GM12878 (cell line): ENCODE results near the gene ECM2. TPM values are rescaled to one million over a fixed set of nuclear protein-coding genes. Genes with fewer than 3 reads are reported as not detected.

Source experiments
- ATAC-seq: fragments of 200-7000 bp; cut with Tn5 transposase; 3 replicates; pipeline ENCODE4 v1.9.1; 2020; ENCODE audit warnings: mild to moderate bottlenecking, moderate library complexity
- BruUV-seq: library from RNA; stranded (reverse); fragments of 400-500 nt; replicated peaks from 2 replicates; lab custom pipeline; 2021; lab: Mats Ljungman, UMichigan
- CTCF ChIA-PET: fragments of 300-600 bp; sonication (Branson Sonifier 250); formaldehyde crosslinking; extraction: SDS; loops from one replicate; lab custom pipeline; 2021; ENCODE audit warnings: inconsistent platforms; lab: Yijun Ruan, JAX
- POLR2A ChIA-PET: fragments of 350-600 bp; formaldehyde crosslinking; extraction: SDS; loops from one replicate; lab custom pipeline; 2021; ENCODE audit warnings: inconsistent platforms; lab: Charles Lee
- RAD21 ChIA-PET: fragments of 300-600 bp; sonication (Branson Sonifier 250); formaldehyde crosslinking; loops from one replicate; lab custom pipeline; 2023; ENCODE audit warnings: antibody characterized with exemption; ENCODE audit not compliant: unreplicated experiment; lab: Charles Lee
- SMC1A ChIA-PET: fragments of 300-600 bp; sonication (Branson Sonifier 250); formaldehyde crosslinking; loops from one replicate; lab custom pipeline; 2023; ENCODE audit not compliant: unreplicated experiment, uncharacterized antibody; lab: Charles Lee
- DNase-seq: peaks from one replicate; pipeline ENCODE4 v3.0.0-alpha.2; 2011; ENCODE audit warnings: low read depth, low spot score
- FAIRE-seq: peaks from 3 replicates; lab custom pipeline; 2011; peaks lifted over from hg19 to GRCh38; lab: Jason Lieb, UNC
- H2AFZ ChIP-seq: 2 replicates; pipeline ENCODE4 v1.6.0; 2011; ENCODE audit warnings: low read depth, low read length, control low read depth; ENCODE audit not compliant: control insufficient read depth
- H3K27ac ChIP-seq: 2 replicates; pipeline ENCODE4 v1.5.1; 2011; ENCODE audit warnings: control low read depth; ENCODE audit not compliant: control insufficient read depth, insufficient read depth
- H3K27me3 ChIP-seq, 2 experiments: replicated peaks in 1 of 2; 2 replicates each; pipeline versions ENCODE4 v1.6.0 to v1.6.1; 2011; ENCODE audit warnings: low read length in 1 of 2; ENCODE audit not compliant: control insufficient read depth in 2 of 2, insufficient read depth in 2 of 2
- H3K36me3 ChIP-seq, 2 experiments: 2 replicates each; pipeline ENCODE4 v1.5.1; 2011; ENCODE audit warnings: low read length in 1 of 2; ENCODE audit not compliant: control insufficient read depth in 2 of 2, insufficient read depth in 2 of 2
- H3K4me1 ChIP-seq: 2 replicates; pipeline ENCODE4 v1.6.1; 2011; ENCODE audit warnings: mild to moderate bottlenecking, low read length, moderate library complexity, mixed read lengths; ENCODE audit not compliant: control insufficient read depth, insufficient read depth
- H3K4me2 ChIP-seq: 2 replicates; pipeline ENCODE4 v1.6.0; 2011; ENCODE audit warnings: control low read depth; ENCODE audit not compliant: control insufficient read depth, insufficient read depth
- H3K4me3 ChIP-seq: fragments of 200-600 bp; sonication (generic); 2 replicates; pipeline ENCODE4 v1.5.1; 2016
- H3K79me2 ChIP-seq: 2 replicates; pipeline ENCODE4 v1.6.0; 2011; ENCODE audit warnings: low read length; ENCODE audit not compliant: control insufficient read depth, insufficient read depth
- H3K9ac ChIP-seq: 2 replicates; pipeline ENCODE4 v1.8.0; 2011; ENCODE audit warnings: low read length, control low read depth, mixed read lengths; ENCODE audit not compliant: control insufficient read depth, insufficient read depth
- H3K9me3 ChIP-seq: replicated peaks from 3 replicates; pipeline ENCODE4 v1.5.1; 2011; ENCODE audit warnings: mild to moderate bottlenecking, low read length; ENCODE audit not compliant: control insufficient read depth, insufficient read depth
- H4K20me1 ChIP-seq: 2 replicates; pipeline ENCODE4 v1.6.0; 2011; ENCODE audit not compliant: control insufficient read depth, insufficient read depth
- CHD1 ChIP-seq: IDR thresholded peaks from 2 replicates; pipeline ENCODE4 v1.6.1; 2012; ENCODE audit warnings: low read depth, low read length, improper control_type of control experiment
- DPF2 ChIP-seq: fragments of 450-650 bp; IDR thresholded peaks from 2 replicates; pipeline ENCODE4 v1.6.1; 2017; ENCODE audit warnings: mild to moderate bottlenecking
- HDGF ChIP-seq: fragments of 450-650 bp; IDR thresholded peaks from 2 replicates; pipeline ENCODE4 v1.6.1; 2016; ENCODE audit warnings: antibody characterized with exemption
- JUNB ChIP-seq: IDR thresholded peaks from 2 replicates; pipeline ENCODE4 v1.6.1; 2016; ENCODE audit warnings: antibody characterized with exemption, mild to moderate bottlenecking
- RELA ChIP-seq: fragments of 450-650 bp; IDR thresholded peaks from 2 replicates; pipeline ENCODE4 v1.8.0; 2014; ENCODE audit warnings: borderline replicate concordance; ENCODE audit not compliant: partially characterized antibody
- STAT1 ChIP-seq: fragments of 450-650 bp; conservative IDR thresholded peaks from 2 replicates; pipeline ENCODE4 v1.6.1; 2014; ENCODE audit warnings: antibody characterized with exemption, mild to moderate bottlenecking
- ZNF24 ChIP-seq: fragments of 450-650 bp; IDR thresholded peaks from 2 replicates; pipeline ENCODE4 v1.6.1; 2017; ENCODE audit warnings: antibody characterized with exemption, mild to moderate bottlenecking
- WGBS: methylation state at CpG from one replicate; pipeline ENCODE4 v1.1.6; 2016; ENCODE audit warnings: low lambda C conversion rate; ENCODE audit not compliant: insufficient replicate concordance, insufficient coverage; ENCODE audit errors: missing lambda C conversion rate; 5-methylcytosine and 5-hydroxymethylcytosine counted together
- in situ Hi-C: fragments of 300-500 bp; cut with MboI; formaldehyde crosslinking; loops from 9 replicates; pipeline ENCODE4 v1.14.3; 2018; ENCODE audit warnings: mixed read lengths
- intact Hi-C: fragments of 100-400 bp; cut with micrococcal nuclease; formaldehyde crosslinking; loops from one replicate; pipeline ENCODE4 v1.14.2; 2022; ENCODE audit not compliant: unreplicated experiment
- polyA plus RNA-seq, 11 experiments: library from polyadenylated mRNA; depleted of rRNA in 4 of 11; unstranded in 6 of 11; stranded (reverse) in 5 of 11; fragments of >200 nt; fragmentation: Nextera tagmentation in 4 of 11; fragmentation: Illumina TruSeq in 1 of 11; extraction: Ambion mirVana in 4 of 11; extraction: Trizol in 1 of 11; gene quantifications; 1 replicate in 1 of 11; 2 replicates in 10 of 11; pipeline versions ENCODE4 v1.2.1 to v1.2.3, GENCODE V29; 2011 to 2016; ENCODE audit warnings: inconsistent platforms in 2 of 11, missing spikeins in 2 of 11, low read depth in 1 of 11
- total RNA-seq, 4 experiments: library from RNA; depleted of rRNA in 3 of 4; stranded (reverse); fragments of >200 nt in 3 of 4; fragmentation: Illumina TruSeq in 1 of 4; extraction: Trizol in 1 of 4; gene quantifications; 2 replicates each; pipeline versions ENCODE4 v1.2.1 to v1.2.3, GENCODE V29; 2013 to 2021
- TF ChIP-seq, protein P1 (sequence below): fragments of 450-650 bp; IDR thresholded peaks from 2 replicates; pipeline ENCODE4 v1.6.1; 2018; ENCODE audit warnings: mild to moderate bottlenecking, low read depth, moderate library complexity; ENCODE audit not compliant: partially characterized antibody

ECM2 gene
- total and polyA plus RNA-seq, 10 of the 15 experiments (the other 5 are each of a cell fraction or from before 2014, with no cell fraction given) = 0.03 to 0.67 (median 0.09) TPM; not detected in 2

DNA sequence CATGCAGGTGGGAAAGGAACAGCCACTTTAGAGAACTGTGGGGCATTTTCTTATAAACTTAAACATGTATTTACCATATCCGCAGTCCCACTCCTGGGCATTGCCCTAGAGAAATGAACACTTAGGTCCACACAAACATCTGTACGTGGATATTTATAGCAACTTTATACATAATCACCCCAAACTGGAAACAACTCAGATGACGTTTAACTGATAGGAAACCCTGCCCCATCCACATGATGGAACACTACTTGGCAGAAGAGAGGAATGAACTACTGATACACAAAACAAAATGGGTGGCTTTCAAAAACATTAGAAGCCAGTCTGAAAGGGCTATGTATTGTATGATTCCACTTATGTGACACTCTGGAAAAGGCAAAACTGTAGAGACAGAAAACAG, 22.4 kb downstream of the ECM2 start:
- BruUV-seq = no TSS peak
- Histone ChIP-seq H3K36me3 (no peaks in the 10 kb centered on the region), H3K4me3 (no peak overlapping the region), H3K9me3 (no peaks in the 10 kb centered on the region), H3K27ac (no peak overlapping the region), H3K79me2 (no peaks in the 10 kb centered on the region), H3K4me2 (no peak overlapping the region), H3K9ac (no peak overlapping the region), H2AFZ (no peak overlapping the region), H3K4me1 (peaks cover 3% of the 10 kb centered on the region; the same call in 1 of the 2 replicates), H3K27me3 (no peaks in the 10 kb centered on the region)
- intact Hi-C loops = no loop called here
- ATAC-seq (no peak), DNase-seq (no peak)
- ChIA-PET CTCF (interaction anchor here (0.8 to 0.9 kb wide), 2 partner anchors 122 to 190 kb away, joined by 3 to 4 read pairs; no protein-coding TSS in a partner anchor), RAD21 (no interaction called here), SMC1A (no interaction called here)
- in situ Hi-C loops = no loop called here
- WGBS = 84% methylated on average over 3 of the region's 3 CpGs
- TF ChIP-seq, protein P1, sequence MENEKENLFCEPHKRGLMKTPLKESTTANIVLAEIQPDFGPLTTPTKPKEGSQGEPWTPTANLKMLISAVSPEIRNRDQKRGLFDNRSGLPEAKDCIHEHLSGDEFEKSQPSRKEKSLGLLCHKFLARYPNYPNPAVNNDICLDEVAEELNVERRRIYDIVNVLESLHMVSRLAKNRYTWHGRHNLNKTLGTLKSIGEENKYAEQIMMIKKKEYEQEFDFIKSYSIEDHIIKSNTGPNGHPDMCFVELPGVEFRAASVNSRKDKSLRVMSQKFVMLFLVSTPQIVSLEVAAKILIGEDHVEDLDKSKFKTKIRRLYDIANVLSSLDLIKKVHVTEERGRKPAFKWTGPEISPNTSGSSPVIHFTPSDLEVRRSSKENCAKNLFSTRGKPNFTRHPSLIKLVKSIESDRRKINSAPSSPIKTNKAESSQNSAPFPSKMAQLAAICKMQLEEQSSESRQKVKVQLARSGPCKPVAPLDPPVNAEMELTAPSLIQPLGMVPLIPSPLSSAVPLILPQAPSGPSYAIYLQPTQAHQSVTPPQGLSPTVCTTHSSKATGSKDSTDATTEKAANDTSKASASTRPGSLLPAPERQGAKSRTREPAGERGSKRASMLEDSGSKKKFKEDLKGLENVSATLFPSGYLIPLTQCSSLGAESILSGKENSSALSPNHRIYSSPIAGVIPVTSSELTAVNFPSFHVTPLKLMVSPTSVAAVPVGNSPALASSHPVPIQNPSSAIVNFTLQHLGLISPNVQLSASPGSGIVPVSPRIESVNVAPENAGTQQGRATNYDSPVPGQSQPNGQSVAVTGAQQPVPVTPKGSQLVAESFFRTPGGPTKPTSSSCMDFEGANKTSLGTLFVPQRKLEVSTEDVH = no peak
- TF ChIP-seq, all 136 proteins: peak for 0
- no peak for FAIRE-seq
- no peaks in the 10 kb centered on the region for H4K20me1 ChIP-seq
- POLR2A ChIA-PET = no interaction called here

DNA sequence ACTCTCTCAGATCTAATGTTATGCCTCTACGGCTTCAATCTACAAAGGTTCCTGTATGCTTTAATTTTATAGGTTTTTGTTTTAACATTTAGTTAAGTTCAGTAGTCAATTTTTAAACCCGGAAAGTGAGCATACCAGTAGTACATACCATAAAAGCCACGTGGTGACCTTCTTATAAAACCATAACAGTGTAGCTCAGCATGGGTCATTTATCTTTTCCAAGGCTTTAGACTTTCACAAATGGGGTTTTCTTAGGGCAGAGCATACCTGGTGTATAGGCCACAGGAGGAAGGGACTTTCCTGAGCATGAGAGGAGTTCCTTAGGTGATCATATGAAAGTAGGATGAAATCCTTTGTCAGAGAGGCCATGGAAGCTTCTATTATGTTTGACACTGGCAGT, 23.2 kb downstream of the ECM2 start:
- intact Hi-C loops = no loop called here
- Histone ChIP-seq H3K9me3 (no peaks in the 10 kb centered on the region), H3K9ac (no peak overlapping the region), H2AFZ (no peak overlapping the region), H4K20me1 (no peaks in the 10 kb centered on the region), H3K4me1 (peaks cover 3% of the 10 kb centered on the region; the same call in 1 of the 2 replicates), H3K27ac (no peak overlapping the region), H3K79me2 (no peaks in the 10 kb centered on the region), H3K36me3 (no peaks in the 10 kb centered on the region), H3K4me3 (no peak overlapping the region), H3K4me2 (no peak overlapping the region)
- no peak for DNase-seq
- ATAC-seq = no peak
- ChIA-PET SMC1A (interaction anchor here (0.6 to 1.4 kb wide), 3 partner anchors 11 to 34 kb away, joined by 3 to 7 read pairs (median 3); no protein-coding TSS in a partner anchor), POLR2A (no interaction called here), CTCF (no interaction called here)
- 79% methylated on average over 3 of the region's 3 CpGs for WGBS
- in situ Hi-C loops = no loop called here
- FAIRE-seq = no peak
- no peak for TF ChIP-seq STAT1
- no peak for TF ChIP-seq HDGF
- no peak for TF ChIP-seq ZNF24
- TF ChIP-seq CHD1 = no peak
- TF ChIP-seq DPF2 = no peak
- no peak for TF ChIP-seq RELA
- no peak for TF ChIP-seq JUNB
- TF ChIP-seq, all 136 proteins: peak for 0
- RAD21 ChIA-PET = no interaction called here
- no TSS peak for BruUV-seq
- H3K27me3 ChIP-seq = no peaks in the 10 kb centered on the region
